SKM-1 treated with dmso at 0.1 percent for 144 hours (cell line): ENCODE data around the gene NRCAM.
"Not testable (repeated sequence)": the region's sequence is repeated elsewhere in the genome, so short reads cannot be mapped to it uniquely, and the experiment has no call there.

Source experiments
- DNase-seq: peaks from one replicate; lab custom pipeline; 2025; ENCODE audit not compliant: unreplicated experiment; lab: John Stamatoyannopoulos, UW

The NRCAM gene

GRCh38 chr7:108348913-108349312 is 107.3 kb downstream of the NRCAM start:
- no peak for DNase-seq

GRCh38 chr7:108347616-108348015 is 108.6 kb downstream of the NRCAM start:
- DNase-seq = no peak

GRCh38 chr7:108345710-108346336 is 110.4 kb downstream of the NRCAM start:
- DNase-seq = no peak

GRCh38 chr7:108340856-108341411 is 115.3 kb downstream of the NRCAM start:
- no peak for DNase-seq

GRCh38 chr7:108340406-108340805 is 115.8 kb downstream of the NRCAM start:
- not testable (repeated sequence) for DNase-seq

- no peak for DNase-seq
Measured at GRCh38 chr7:108335269-108335918, 120.8 kb downstream of the NRCAM start.

GRCh38 chr7:108332937-108333336 is 123.3 kb downstream of the NRCAM start:
- DNase-seq = no peak

GRCh38 chr7:108331971-108332370 is 124.3 kb downstream of the NRCAM start:
- no peak for DNase-seq

- no peak for DNase-seq
Measured at GRCh38 chr7:108330227-108330626, 126.0 kb downstream of the NRCAM start.

GRCh38 chr7:108329514-108329913 is 126.7 kb downstream of the NRCAM start:
- DNase-seq = no peak

- DNase-seq = no peak
Measured at GRCh38 chr7:108328174-108328651, 128.0 kb downstream of the NRCAM start.

- DNase-seq = no peak
Measured at GRCh38 chr7:108327353-108327752, 128.9 kb downstream of the NRCAM start.

- DNase-seq = no peak
Measured at GRCh38 chr7:108326938-108327337, 129.3 kb downstream of the NRCAM start.

GRCh38 chr7:108324053-108325038 is 131.9 kb downstream of the NRCAM start:
- DNase-seq = no peak

- DNase-seq = no peak
Measured at GRCh38 chr7:108322925-108323832, 133.1 kb downstream of the NRCAM start.

- DNase-seq = no peak
Measured at GRCh38 chr7:108322046-108322445, 134.2 kb downstream of the NRCAM start.

- DNase-seq = no peak
Measured at GRCh38 chr7:108321359-108321758, 134.9 kb downstream of the NRCAM start.

- no peak for DNase-seq
Measured at GRCh38 chr7:108316708-108317107, 139.5 kb downstream of the NRCAM start.

GRCh38 chr7:108314551-108314950 is 141.7 kb downstream of the NRCAM start:
- DNase-seq = no peak

GRCh38 chr7:108314049-108314448 is 142.2 kb downstream of the NRCAM start:
- no peak for DNase-seq
